ENCODE results near the gene NASP. TPM values are rescaled to one million over a fixed set of nuclear protein-coding genes. Genes with fewer than 3 reads are reported as not detected.

The NASP gene, protein sequence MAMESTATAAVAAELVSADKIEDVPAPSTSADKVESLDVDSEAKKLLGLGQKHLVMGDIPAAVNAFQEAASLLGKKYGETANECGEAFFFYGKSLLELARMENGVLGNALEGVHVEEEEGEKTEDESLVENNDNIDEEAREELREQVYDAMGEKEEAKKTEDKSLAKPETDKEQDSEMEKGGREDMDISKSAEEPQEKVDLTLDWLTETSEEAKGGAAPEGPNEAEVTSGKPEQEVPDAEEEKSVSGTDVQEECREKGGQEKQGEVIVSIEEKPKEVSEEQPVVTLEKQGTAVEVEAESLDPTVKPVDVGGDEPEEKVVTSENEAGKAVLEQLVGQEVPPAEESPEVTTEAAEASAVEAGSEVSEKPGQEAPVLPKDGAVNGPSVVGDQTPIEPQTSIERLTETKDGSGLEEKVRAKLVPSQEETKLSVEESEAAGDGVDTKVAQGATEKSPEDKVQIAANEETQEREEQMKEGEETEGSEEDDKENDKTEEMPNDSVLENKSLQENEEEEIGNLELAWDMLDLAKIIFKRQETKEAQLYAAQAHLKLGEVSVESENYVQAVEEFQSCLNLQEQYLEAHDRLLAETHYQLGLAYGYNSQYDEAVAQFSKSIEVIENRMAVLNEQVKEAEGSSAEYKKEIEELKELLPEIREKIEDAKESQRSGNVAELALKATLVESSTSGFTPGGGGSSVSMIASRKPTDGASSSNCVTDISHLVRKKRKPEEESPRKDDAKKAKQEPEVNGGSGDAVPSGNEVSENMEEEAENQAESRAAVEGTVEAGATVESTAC
- 17.1 and 34.7 TPM in 2 replicates for polyA plus RNA-seq

DNA sequence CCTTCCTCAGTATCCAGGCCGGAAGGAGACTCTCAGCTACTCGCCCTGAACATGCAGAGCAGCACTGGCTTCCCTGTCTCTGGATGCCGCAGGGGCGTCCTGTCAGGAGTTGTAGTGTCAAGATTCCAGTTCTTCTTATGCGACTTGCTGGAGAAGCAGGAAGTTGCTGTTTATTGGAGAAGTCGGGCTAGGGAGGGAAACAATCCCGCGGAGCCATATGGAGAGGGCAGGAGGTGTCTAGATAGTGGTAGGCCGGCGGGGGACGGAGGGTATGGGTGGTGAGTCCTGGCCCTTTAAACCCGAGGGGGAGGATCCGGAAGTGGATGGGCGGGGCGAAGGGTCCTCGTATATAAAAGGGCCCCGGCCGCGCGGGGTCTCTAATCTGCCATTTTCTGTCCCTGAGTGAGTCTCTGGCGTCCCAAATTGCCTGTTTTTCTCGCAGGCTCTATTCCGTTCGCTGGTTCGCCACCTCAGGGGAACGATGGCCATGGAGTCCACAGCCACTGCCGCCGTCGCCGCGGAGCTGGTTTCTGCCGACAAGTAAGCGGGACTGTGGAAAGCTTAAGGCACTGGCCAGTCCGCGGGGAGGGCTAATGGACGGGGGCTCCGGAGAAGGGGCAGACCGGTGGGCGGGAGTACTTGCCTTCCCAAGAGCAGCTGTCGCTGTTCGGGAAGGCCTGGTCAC, at the start of gene NASP:
Gene NASP, plus strand, starts transcription at position 376 of the 685 bp plus-strand sequence. Its CDS starts 106 bp downstream, at position 482.

DNA sequence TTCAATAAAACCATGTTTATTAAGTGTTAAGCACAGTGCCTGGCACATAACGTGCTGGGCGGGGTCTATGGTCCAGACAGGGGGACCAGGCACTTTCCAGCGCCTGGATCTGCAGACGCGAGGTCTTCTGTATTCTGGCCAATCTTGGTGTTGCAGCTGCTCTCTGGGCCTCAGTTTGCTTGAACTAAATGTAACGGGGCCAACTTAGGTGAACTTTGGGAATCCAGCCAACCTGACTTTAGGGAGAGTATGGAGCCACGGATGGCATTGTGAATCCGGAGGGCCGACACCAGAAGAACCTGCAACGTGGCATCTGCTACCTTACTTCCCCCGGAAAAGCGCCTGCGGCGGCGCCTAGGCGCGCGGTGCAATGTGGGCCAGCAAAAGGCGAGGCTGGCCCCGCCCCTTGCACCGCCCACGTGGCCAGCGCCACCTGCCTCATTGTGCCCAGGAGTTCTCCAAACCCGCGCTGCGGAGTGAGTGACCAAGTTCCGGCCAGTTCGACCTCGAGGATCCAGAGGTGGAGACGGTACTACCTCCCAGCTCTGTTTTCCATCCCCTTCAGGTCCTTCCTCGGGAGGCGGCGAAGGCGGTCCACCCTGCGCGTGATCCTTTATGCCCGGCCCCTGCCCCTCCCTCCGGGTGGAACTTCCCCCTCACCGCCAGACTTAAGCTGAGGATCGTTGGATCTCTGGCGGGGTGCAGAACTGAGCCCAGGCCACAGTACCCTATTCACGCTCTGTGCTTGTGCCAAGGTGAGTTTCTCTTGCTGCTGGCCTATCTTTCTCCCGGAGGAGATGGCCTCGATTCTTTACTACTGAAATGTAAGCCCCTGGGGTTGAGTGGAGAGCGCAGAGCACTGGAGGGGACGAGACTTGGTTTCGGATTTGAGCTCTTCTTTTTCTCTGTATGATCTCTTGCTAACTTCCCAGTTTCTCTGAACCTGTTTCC, 33.2 kb upstream of the NASP start, which contains the start of gene AKR1A1:
Gene AKR1A1, plus strand, starts transcription at position 426 of the 951 bp plus-strand sequence. CDS start 10,969 bp downstream, outside the sequence.

DNA sequence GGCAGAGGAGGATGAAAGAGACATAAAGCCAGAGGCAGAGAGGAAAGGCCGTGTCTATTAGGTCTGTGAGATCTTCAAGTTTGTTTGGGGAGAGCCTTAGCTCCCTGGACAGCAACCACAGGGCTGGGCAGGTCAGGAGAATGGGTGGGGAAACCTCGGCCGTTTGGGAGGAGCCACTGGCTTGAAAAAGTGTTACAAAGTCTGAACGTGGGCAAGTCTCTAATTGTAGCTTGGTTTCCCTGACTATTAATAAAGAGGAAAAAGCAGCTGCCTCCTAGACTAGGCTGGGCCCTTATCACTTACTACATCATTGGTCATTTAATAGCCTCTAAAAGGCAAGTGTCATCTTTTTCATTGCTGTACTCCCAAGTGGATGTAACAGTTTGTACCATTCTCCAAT, 40.1 kb downstream of the NASP start, which contains the start of gene CCDC17:
Gene CCDC17, minus strand, starts transcription at position 83 of the 400 bp plus-strand sequence. CDS start 145 bp downstream, outside the sequence.

Other genes starting within 250 kb of the NASP start
- 2.1 and 3.7 TPM in 2 replicates for gene TOE1, start 243.9 kb upstream of the NASP start, polyA plus RNA-seq
- 3.0 and 7.8 TPM in 2 replicates for gene MUTYH, start 243.6 kb upstream of the NASP start, polyA plus RNA-seq
- 0.27 and 1.2 TPM in 2 replicates for gene TESK2, start 92.9 kb upstream of the NASP start, polyA plus RNA-seq
- 0.56 and 1.6 TPM in 2 replicates for gene CCDC163, start 84.0 kb upstream of the NASP start, polyA plus RNA-seq
- gene MMACHC, start 83.7 kb upstream of the NASP start, polyA plus RNA-seq = 4.0 TPM in 2 replicates
- 247 and 326 TPM in 2 replicates for gene PRDX1, start 62.2 kb upstream of the NASP start, polyA plus RNA-seq
- gene AKR1A1, start 33.2 kb upstream of the NASP start, polyA plus RNA-seq = 41.7 TPM in 2 replicates
- gene CCDC17, start 40.0 kb downstream of the NASP start, polyA plus RNA-seq = not detected in 2 replicates
- gene GPBP1L1, start 102.5 kb downstream of the NASP start, polyA plus RNA-seq = 13.8 and 27.9 TPM in 2 replicates
- 25.8 and 63.7 TPM in 2 replicates for gene TMEM69, start 104.1 kb downstream of the NASP start, polyA plus RNA-seq
- gene IPP, start 166.6 kb downstream of the NASP start, polyA plus RNA-seq = 0.53 and 2.5 TPM in 2 replicates
- gene MAST2, start 219.6 kb downstream of the NASP start, polyA plus RNA-seq = 0.50 and 0.99 TPM in 2 replicates

Data from Purkinje cell (primary cell).